A549 (cell line): ENCODE measurements around the gene SMG6. TPM values are rescaled to one million over a fixed set of nuclear protein-coding genes. Genes with fewer than 3 reads are reported as not detected.

Source experiments
- ATAC-seq, 2 experiments: fragments of 200-7000 bp in 1 of 2; fragments of >200 bp in 1 of 2; cut with Nextera tagmentation in 1 of 2; cut with Tn5 transposase in 1 of 2; 3 replicates each; pipeline versions ENCODE4 v1.8.0 to v1.9.1; 2018 to 2020; ENCODE audit warnings: mild to moderate bottlenecking in 1 of 2, moderate library complexity in 1 of 2
- CTCF ChIA-PET: fragments of 300-600 bp; sonication (Branson Sonifier 250); formaldehyde crosslinking; extraction: SDS; loops from one replicate; lab custom pipeline; 2021; ENCODE audit warnings: antibody characterized with exemption, inconsistent platforms; lab: Yijun Ruan, JAX
- POLR2A ChIA-PET: fragments of 350-600 bp; formaldehyde crosslinking; extraction: SDS; loops from one replicate; lab custom pipeline; 2021; ENCODE audit warnings: antibody characterized with exemption, inconsistent platforms; lab: Yijun Ruan, JAX
- DNase-seq, 2 experiments: peaks; one replicate each; pipeline versions ENCODE4 v3.0.0 to v3.0.0-alpha.2; 2011 to 2016; ENCODE audit warnings: low read depth in 1 of 2, low spot score in 1 of 2
- FAIRE-seq: peaks from 2 replicates; lab custom pipeline; 2011; peaks lifted over from hg19 to GRCh38; lab: Jason Lieb, UNC
- H3K27ac ChIP-seq, 2 experiments: fragments of >200 bp; sonication (Bioruptor Twin); formaldehyde crosslinking; 3 replicates each; pipeline ENCODE4 v1.5.1; 2016 to 2017
- H3K4me1 ChIP-seq: fragments of >200 bp; sonication (Bioruptor Twin); formaldehyde crosslinking; 3 replicates; pipeline ENCODE4 v1.6.1; 2016
- H3K4me2 ChIP-seq: fragments of >200 bp; sonication (Bioruptor Twin); formaldehyde crosslinking; 3 replicates; pipeline ENCODE4 v1.6.1; 2016
- H3K4me3 ChIP-seq: fragments of >200 bp; sonication (Bioruptor Twin); formaldehyde crosslinking; 3 replicates; pipeline ENCODE4 v1.5.1; 2016
- H3K9me3 ChIP-seq: fragments of >200 bp; sonication (Bioruptor Twin); formaldehyde crosslinking; 3 replicates; pipeline ENCODE4 v1.6.1; 2016
- ATOH8 ChIP-seq: fragments of 250-450 bp; sonication (Bioruptor Pico); IDR thresholded peaks from 2 replicates; pipeline ENCODE4 v1.5.0; 2020; ENCODE audit warnings: low read depth, mild to moderate bottlenecking, moderate library complexity
- CTCF ChIP-seq: fragments of >200 bp; sonication (Bioruptor Twin); formaldehyde crosslinking; IDR thresholded peaks from 3 replicates; pipeline ENCODE4 v1.5.1; 2016
- EHMT2 ChIP-seq: fragments of 200-600 bp; sonication (generic); IDR thresholded peaks from 2 replicates; pipeline ENCODE4 v1.6.1; 2016; ENCODE audit warnings: antibody characterized with exemption, low read depth, mild to moderate bottlenecking, moderate library complexity
- EP300 ChIP-seq, 2 experiments: fragments of >200 bp; sonication (Bioruptor Twin); formaldehyde crosslinking; IDR thresholded peaks; 2 replicates in 1 of 2; 3 replicates in 1 of 2; pipeline ENCODE4 v1.6.1; 2016 to 2017
- ESRRA ChIP-seq: fragments of 150-350 bp; IDR thresholded peaks from 2 replicates; pipeline ENCODE4 v1.6.1; 2014; ENCODE audit warnings: mild to moderate bottlenecking, low read length, borderline replicate concordance
- FOSB ChIP-seq: fragments of 250-450 bp; sonication (Bioruptor Pico); IDR thresholded peaks from 2 replicates; pipeline ENCODE4 v1.5.0; 2020; ENCODE audit warnings: mild to moderate bottlenecking, moderate library complexity
- FOSL2 ChIP-seq, 2 experiments: fragments of 450-650 bp in 1 of 2; fragments of >200 bp in 1 of 2; sonication (Bioruptor Twin) in 1 of 2; formaldehyde crosslinking; IDR thresholded peaks; 2 replicates each; pipeline versions ENCODE4 v1.5.0 to v1.6.1; 2016 to 2020; ENCODE audit warnings: mild to moderate bottlenecking in 1 of 2, moderate library complexity in 1 of 2
- FOXS1 ChIP-seq: fragments of 250-450 bp; sonication (Bioruptor Pico); IDR thresholded peaks from 2 replicates; pipeline ENCODE4 v1.5.0; 2020; ENCODE audit warnings: mild to moderate bottlenecking, moderate library complexity
- HDAC2 ChIP-seq: fragments of 200-600 bp; sonication (generic); IDR thresholded peaks from 2 replicates; pipeline ENCODE4 v1.6.1; 2016
- HES2 ChIP-seq: fragments of >200 bp; sonication (Bioruptor Twin); formaldehyde crosslinking; IDR thresholded peaks from 2 replicates; pipeline ENCODE4 v1.6.1; 2016
- HEYL ChIP-seq: fragments of 250-450 bp; sonication (Bioruptor Pico); IDR thresholded peaks from 2 replicates; pipeline ENCODE4 v1.8.0; 2021; ENCODE audit warnings: mild to moderate bottlenecking, moderate library complexity
- HOXB13 ChIP-seq: fragments of 250-450 bp; sonication (Bioruptor Pico); IDR thresholded peaks from 2 replicates; pipeline ENCODE4 v1.5.0; 2020; ENCODE audit warnings: low read depth, mild to moderate bottlenecking, moderate library complexity
- KDM1A ChIP-seq: fragments of 200-600 bp; sonication (generic); IDR thresholded peaks from 2 replicates; pipeline ENCODE4 v1.6.1; 2016; ENCODE audit warnings: low read depth, mild to moderate bottlenecking
- KDM5A ChIP-seq: fragments of 200-600 bp; sonication (generic); IDR thresholded peaks from 2 replicates; pipeline ENCODE4 v1.6.1; 2016; ENCODE audit warnings: antibody characterized with exemption, mild to moderate bottlenecking
- MAFK ChIP-seq: fragments of 450-650 bp; IDR thresholded peaks from 2 replicates; pipeline ENCODE4 v1.6.1; 2014; ENCODE audit not compliant: partially characterized antibody
- MAZ ChIP-seq: fragments of 150-350 bp; IDR thresholded peaks from 2 replicates; pipeline ENCODE4 v1.6.1; 2014; ENCODE audit warnings: antibody characterized with exemption, low read depth, low read length, borderline replicate concordance
- NR3C1 ChIP-seq: fragments of >200 bp; sonication (Bioruptor Twin); formaldehyde crosslinking; IDR thresholded peaks from 3 replicates; pipeline ENCODE4 v1.6.1; 2017
- PBX3 ChIP-seq: IDR thresholded peaks from 2 replicates; pipeline ENCODE4 v1.6.1; 2012
- POLR2A ChIP-seq: IDR thresholded peaks from 2 replicates; pipeline ENCODE4 v1.6.1; 2012; ENCODE audit warnings: mild to moderate bottlenecking, low read length
- RARB ChIP-seq: fragments of 250-450 bp; sonication (Bioruptor Pico); IDR thresholded peaks from 2 replicates; pipeline ENCODE4 v1.8.0; 2021; ENCODE audit warnings: mild to moderate bottlenecking, moderate library complexity
- RCOR1 ChIP-seq: fragments of 150-350 bp; IDR thresholded peaks from 2 replicates; pipeline ENCODE4 v1.6.1; 2014; ENCODE audit warnings: antibody characterized with exemption, low read length, low read depth
- REST ChIP-seq: fragments of 200-600 bp; sonication (generic); IDR thresholded peaks from 2 replicates; pipeline ENCODE4 v1.6.1; 2016; ENCODE audit warnings: antibody characterized with exemption, mild to moderate bottlenecking, moderate library complexity
- RFX5 ChIP-seq: fragments of 450-650 bp; IDR thresholded peaks from 2 replicates; pipeline ENCODE4 v1.7.1; 2014; ENCODE audit warnings: antibody characterized with exemption, mild to moderate bottlenecking, moderate library complexity
- ZC3H11A ChIP-seq: fragments of 450-650 bp; IDR thresholded peaks from 2 replicates; pipeline ENCODE4 v1.6.1; 2014; ENCODE audit warnings: antibody characterized with exemption, mild to moderate bottlenecking
- WGBS: methylation state at CpG from one replicate; pipeline ENCODE4 v1.1.6; 2017; ENCODE audit errors: missing lambda C conversion rate; 5-methylcytosine and 5-hydroxymethylcytosine counted together
- polyA plus RNA-seq, 4 experiments: library from polyadenylated mRNA; depleted of rRNA in 3 of 4; stranded (reverse); fragments of >200 nt; fragmentation: RNase III in 1 of 4; extraction: RNeasy Plus Mini Kit Qiagen cat#74134 plus additional on column Dnase treatment in 1 of 4; gene quantifications; 2 replicates in 3 of 4; 3 replicates in 1 of 4; pipeline ENCODE4 v1.2.3, GENCODE V29; 2011 to 2017

The SMG6 gene
- polyA plus RNA-seq, 2 of the 4 experiments (the other 2 are of a cell fraction), result 4.7 to 17.0 TPM

- no peak overlapping the region for H3K27ac ChIP-seq
- H3K4me1 ChIP-seq, result peaks cover 31% of the 10 kb centered on the region
- ATAC-seq (no peak), FAIRE-seq (no peak), DNase-seq (no peak)
- POLR2A ChIA-PET, result interaction anchor here (0.7 to 1.2 kb wide), 2 partner anchors 136 to 328 kb away, joined by 3 read pairs; no protein-coding TSS in a partner anchor
- CTCF ChIA-PET, result interaction anchor here (1.1 to 16.1 kb wide), 5 partner anchors 13 to 201 kb away, joined by 4 to 224 read pairs (median 37); partner anchors contain the start of genes DPH1, HIC1 and RTN4RL1
- TF ChIP-seq POLR2A (0 out of 2 replicates have a peak, but pooled peaks have one; percentile 5), REST (no peak), RARB (CRISPR knock-in tag) (no peak)
- H3K4me3 ChIP-seq, result no peak overlapping the region
- 88% methylated on average over 5 of the region's 5 CpGs for WGBS
- no peaks in the 10 kb centered on the region for H3K9me3 ChIP-seq
- no peak overlapping the region for H3K4me2 ChIP-seq
Observed at GRCh38 chr17:2044263-2044894, 259.2 kb downstream of the SMG6 start.

GRCh38 chr17:2043785-2044184 lies 259.8 kb downstream of the SMG6 start:
- H3K4me2 ChIP-seq, result peak overlapping the region; percentile 96; the same call in 2 of the 3 replicates
- ChIA-PET POLR2A (interaction anchor here (0.7 kb wide), 2 partner anchors 135 to 239 kb away, joined by 3 to 5 read pairs; no protein-coding TSS in a partner anchor), CTCF (interaction anchor here (0.7 to 16.1 kb wide), 5 partner anchors 13 to 202 kb away, joined by 4 to 224 read pairs (median 37); partner anchors contain the start of genes DPH1, HIC1 and RTN4RL1)
- no peaks in the 10 kb centered on the region for H3K9me3 ChIP-seq
- no peak for FAIRE-seq
- ATAC-seq, result no peak
- TF ChIP-seq ESRRA (no peak), HES2 (no peak), EHMT2 (no peak), RCOR1 (no peak), KDM1A (no peak), HOXB13 (CRISPR knock-in tag) (no peak), FOSB (no peak), EP300 (IDR thresholded peaks at IDR 0.05) (no peak), ZC3H11A (no peak), ATOH8 (CRISPR knock-in tag) (no peak), RFX5 (no peak), MAFK (no peak), KDM5A (no peak)
- DNase-seq, result peak; percentile 50 to 52
- peaks cover 28% of the 10 kb centered on the region for H3K4me1 ChIP-seq
- peak overlapping the region in 1 of 2 experiments; percentile 93; a peak in 1 of 6 replicates for H3K27ac ChIP-seq
- 72% methylated on average over 6 of the region's 6 CpGs for WGBS
- H3K4me3 ChIP-seq, result no peak overlapping the region

- H3K4me1 ChIP-seq, result peaks cover 24% of the 10 kb centered on the region
- ChIA-PET CTCF (interaction anchor here (1.1 to 16.1 kb wide), 5 partner anchors 14 to 202 kb away, joined by 4 to 224 read pairs (median 28); partner anchors contain the start of genes DPH1, HIC1 and RTN4RL1), POLR2A (no interaction called here)
- FAIRE-seq, result no peak
- H3K4me3 ChIP-seq, result peak overlapping the region; percentile 85
- H3K27ac ChIP-seq, result peak overlapping the region; percentile 93 to 99
- ATAC-seq, result no peak
- no peaks in the 10 kb centered on the region for H3K9me3 ChIP-seq
- peak overlapping the region; percentile 96 for H3K4me2 ChIP-seq
- 93% methylated on average over 5 of the region's 5 CpGs for WGBS
- no peak for DNase-seq
- TF ChIP-seq NR3C1 (no peak), FOXS1 (CRISPR knock-in tag) (no peak), CTCF (no peak), HDAC2 (no peak), ATOH8 (CRISPR knock-in tag) (no peak), PBX3 (no peak), HOXB13 (CRISPR knock-in tag) (no peak), MAZ (no peak), HEYL (CRISPR knock-in tag) (no peak), FOSL2 (IDR thresholded peaks at IDR 0.05) (no peak), FOSL2 (CRISPR knock-in tag; IDR thresholded peaks at IDR 0.05) (no peak)
Observed at GRCh38 chr17:2042933-2043332, 260.7 kb downstream of the SMG6 start.
